Neutrophil (primary cell): ENCODE measurements around the gene ZNF598.

Experiments used
- H3K27ac ChIP-seq: fragments of 200-600 bp; sonication (generic); 2 replicates; pipeline ENCODE4 v1.5.1; 2016; ENCODE audit warnings: mild to moderate bottlenecking, moderate library complexity
- H3K27me3 ChIP-seq: fragments of 200-600 bp; sonication (generic); 2 replicates; pipeline ENCODE4 v1.6.0; 2016; ENCODE audit warnings: mild to moderate bottlenecking
- H3K36me3 ChIP-seq: fragments of 200-600 bp; sonication (generic); 2 replicates; pipeline ENCODE4 v1.5.1; 2017
- H3K4me1 ChIP-seq, 2 experiments: fragments of 200-600 bp in 1 of 2; sonication (generic) in 1 of 2; 1 replicate in 1 of 2; 2 replicates in 1 of 2; pipeline versions ENCODE4 v1.5.1 to v1.6.1; 2013 to 2016; ENCODE audit warnings: low read depth in 1 of 2, low read length in 1 of 2, mild to moderate bottlenecking in 1 of 2, moderate library complexity in 1 of 2; ENCODE audit not compliant: control insufficient read depth in 1 of 2, insufficient read depth in 1 of 2
- H3K4me3 ChIP-seq, 2 experiments: fragments of 200-600 bp in 1 of 2; sonication (generic) in 1 of 2; 1 replicate in 1 of 2; 2 replicates in 1 of 2; pipeline ENCODE4 v1.5.1; 2013 to 2016; ENCODE audit warnings: low read depth in 1 of 2, low read length in 1 of 2, mild to moderate bottlenecking in 1 of 2, moderate library complexity in 1 of 2
- H3K9me3 ChIP-seq: fragments of 200-600 bp; sonication (generic); 2 replicates; pipeline ENCODE4 v1.5.1; 2016
- TF ChIP-seq, protein P1 (sequence below): fragments of 200-600 bp; sonication (generic); IDR thresholded peaks from 2 replicates; pipeline ENCODE4 v1.5.1; 2016; ENCODE audit warnings: antibody characterized with exemption

ZNF598 gene

DNA sequence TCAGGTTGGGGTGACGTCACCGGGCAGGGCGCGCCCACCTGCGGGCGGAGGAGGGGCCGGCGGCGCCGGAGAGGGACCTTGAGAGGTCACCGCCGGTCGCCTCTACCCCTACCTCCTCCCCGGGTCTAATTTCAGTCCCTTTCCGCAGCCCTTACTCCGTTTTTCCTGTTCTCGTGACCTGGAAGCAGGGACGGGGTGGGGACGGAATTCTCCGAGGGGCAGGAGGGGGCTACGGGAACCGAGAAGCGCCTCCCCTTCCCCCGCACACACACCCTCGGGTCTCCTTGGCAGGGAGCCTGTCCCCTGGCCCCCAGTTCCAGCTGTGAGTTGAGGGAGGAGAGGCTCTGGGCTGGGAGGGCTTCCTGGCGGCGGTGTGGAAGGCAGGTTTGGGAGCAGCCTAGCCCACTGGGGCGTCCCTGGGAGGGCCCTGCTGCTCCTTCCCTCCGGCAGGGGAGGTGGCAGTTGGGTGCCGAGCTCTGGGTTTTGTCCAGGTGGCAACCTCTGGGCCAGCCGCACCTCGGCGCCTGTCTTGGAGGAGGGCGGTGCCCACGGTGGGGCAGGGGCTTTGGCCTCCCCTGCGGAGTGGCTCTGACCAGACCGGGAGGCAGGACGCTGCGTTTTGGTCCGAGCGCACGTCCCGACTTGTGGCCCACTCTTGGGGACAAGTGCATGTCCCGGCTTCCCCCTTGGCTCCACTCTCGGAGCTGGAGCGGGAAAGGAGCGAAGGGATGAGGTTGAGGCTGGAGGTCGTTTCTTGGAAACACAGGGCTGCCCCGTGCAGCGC, 19.1 kb downstream of the ZNF598 start:
- Histone ChIP-seq H3K27ac (no peak overlapping the region), H3K27me3 (peaks cover 64% of the 10 kb centered on the region), H3K36me3 (no peaks in the 10 kb centered on the region), H3K4me1 (peaks cover 19 to 28% of the 10 kb centered on the region in 2 experiments), H3K9me3 (peaks cover 5% of the 10 kb centered on the region), H3K4me3 (peak overlapping the region in 1 of 2 experiments; percentile 70)
- TF ChIP-seq, protein P1, sequence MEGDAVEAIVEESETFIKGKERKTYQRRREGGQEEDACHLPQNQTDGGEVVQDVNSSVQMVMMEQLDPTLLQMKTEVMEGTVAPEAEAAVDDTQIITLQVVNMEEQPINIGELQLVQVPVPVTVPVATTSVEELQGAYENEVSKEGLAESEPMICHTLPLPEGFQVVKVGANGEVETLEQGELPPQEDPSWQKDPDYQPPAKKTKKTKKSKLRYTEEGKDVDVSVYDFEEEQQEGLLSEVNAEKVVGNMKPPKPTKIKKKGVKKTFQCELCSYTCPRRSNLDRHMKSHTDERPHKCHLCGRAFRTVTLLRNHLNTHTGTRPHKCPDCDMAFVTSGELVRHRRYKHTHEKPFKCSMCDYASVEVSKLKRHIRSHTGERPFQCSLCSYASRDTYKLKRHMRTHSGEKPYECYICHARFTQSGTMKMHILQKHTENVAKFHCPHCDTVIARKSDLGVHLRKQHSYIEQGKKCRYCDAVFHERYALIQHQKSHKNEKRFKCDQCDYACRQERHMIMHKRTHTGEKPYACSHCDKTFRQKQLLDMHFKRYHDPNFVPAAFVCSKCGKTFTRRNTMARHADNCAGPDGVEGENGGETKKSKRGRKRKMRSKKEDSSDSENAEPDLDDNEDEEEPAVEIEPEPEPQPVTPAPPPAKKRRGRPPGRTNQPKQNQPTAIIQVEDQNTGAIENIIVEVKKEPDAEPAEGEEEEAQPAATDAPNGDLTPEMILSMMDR: no peak

DNA sequence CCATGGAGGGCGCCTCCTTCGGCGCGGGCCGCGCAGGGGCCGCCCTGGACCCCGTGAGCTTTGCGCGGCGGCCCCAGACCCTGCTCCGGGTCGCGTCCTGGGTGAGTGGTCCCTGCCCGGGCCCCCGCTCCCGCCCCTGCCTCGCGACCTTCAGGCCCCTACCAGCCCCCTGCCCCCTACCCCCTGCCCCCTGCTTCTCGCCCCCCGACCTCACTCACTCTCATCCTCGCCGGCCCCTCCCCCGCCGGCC, 19.6 kb downstream of the ZNF598 start:
- TF ChIP-seq, protein P1: no peak
- H3K9me3 ChIP-seq: peaks cover 5% of the 10 kb centered on the region
- H3K4me1 ChIP-seq: peaks cover 24 to 30% of the 10 kb centered on the region in 2 experiments
- no peak overlapping the region for H3K27ac ChIP-seq
- no peaks in the 10 kb centered on the region for H3K36me3 ChIP-seq
- H3K27me3 ChIP-seq: peaks cover 64% of the 10 kb centered on the region
- peak overlapping the region in 1 of 2 experiments; percentile 70 for H3K4me3 ChIP-seq

DNA sequence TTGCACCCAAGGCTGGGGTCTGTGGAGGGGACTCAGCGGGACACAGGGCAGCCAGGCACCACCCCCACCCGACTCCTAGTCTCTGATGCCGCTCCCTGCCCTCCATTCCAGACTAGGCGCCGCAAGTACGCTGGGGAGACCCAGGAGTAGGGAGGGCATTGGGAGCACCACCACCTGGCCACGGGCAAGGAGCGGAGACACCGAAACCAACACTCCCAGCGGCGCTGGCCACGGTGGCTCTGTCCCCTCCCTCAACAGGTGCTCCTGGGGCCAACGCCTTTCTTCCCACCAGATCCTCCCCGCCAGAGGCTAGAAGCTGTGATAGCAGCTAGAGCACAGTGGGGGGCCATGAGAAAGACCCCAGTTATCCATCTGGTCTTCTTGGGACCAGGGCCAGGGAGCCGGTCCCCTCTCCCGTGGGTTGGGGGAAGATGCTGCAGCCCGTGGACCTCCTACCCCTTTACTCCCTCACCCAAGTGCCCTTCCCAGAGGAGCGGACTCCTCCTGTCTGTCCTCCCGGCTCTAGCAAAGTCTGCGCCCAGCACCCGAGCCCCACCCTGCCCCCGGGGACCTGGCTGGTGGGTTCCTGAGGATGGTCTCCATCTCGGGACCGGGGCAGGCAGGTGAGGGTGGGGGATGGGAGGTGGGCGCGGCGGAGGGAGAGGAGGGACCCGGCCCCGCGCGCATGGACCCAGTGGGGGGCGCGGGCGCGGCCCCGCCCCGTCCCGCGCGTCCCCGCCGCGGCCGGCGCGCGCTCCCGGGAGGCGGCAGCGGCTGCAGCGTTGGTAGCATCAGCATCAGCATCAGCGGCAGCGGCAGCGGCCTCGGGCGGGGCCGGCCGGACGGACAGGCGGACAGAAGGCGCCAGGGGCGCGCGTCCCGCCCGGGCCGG, 20.2 kb downstream of the ZNF598 start, which contains the start of gene SYNGR3:
Gene SYNGR3, plus strand, starts transcription at position 762 of the 892 bp plus-strand sequence. CDS start 133 bp downstream, outside the sequence.
- Histone ChIP-seq H3K4me3 (peak within 1 kb of the TSS in 1 of 2 experiments; percentile 70), H3K9me3 (peaks cover 5% of the 10 kb centered on the region), H3K27ac (no peak within 1 kb of the TSS), H3K4me1 (peaks cover 30 to 36% of the 10 kb centered on the region in 2 experiments), H3K36me3 (no peaks in the 10 kb centered on the region), H3K27me3 (peaks cover 64% of the 10 kb centered on the region)
- TF ChIP-seq, protein P1: no peak

DNA sequence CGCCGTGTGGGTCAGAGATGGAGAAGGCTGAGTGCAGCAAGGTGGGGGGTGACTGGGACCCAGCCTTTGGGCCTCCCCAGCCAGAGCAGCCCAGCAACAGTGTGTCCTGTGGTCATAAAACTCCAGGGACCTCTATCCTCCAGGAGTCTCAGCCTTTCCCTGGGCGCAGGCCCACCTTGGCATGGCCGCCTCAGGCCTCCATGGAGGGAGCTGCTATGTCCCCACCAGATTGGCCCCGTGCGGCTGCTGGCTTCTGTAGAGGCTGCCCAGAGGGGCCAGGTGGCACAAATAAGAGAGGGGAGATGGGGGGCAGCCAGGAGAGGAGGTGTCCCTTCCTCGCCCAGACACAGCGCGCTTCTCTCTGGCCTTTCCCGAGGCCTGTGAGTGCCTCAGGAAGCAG, 22.4 kb downstream of the ZNF598 start:
- no peaks in the 10 kb centered on the region for H3K9me3 ChIP-seq
- H3K27me3 ChIP-seq: peaks cover 63% of the 10 kb centered on the region
- TF ChIP-seq, protein P1: no peak
- no peak overlapping the region for H3K4me3 ChIP-seq
- H3K36me3 ChIP-seq: no peaks in the 10 kb centered on the region
- H3K4me1 ChIP-seq: peaks cover 36 to 43% of the 10 kb centered on the region in 2 experiments
- H3K27ac ChIP-seq: no peak overlapping the region

DNA sequence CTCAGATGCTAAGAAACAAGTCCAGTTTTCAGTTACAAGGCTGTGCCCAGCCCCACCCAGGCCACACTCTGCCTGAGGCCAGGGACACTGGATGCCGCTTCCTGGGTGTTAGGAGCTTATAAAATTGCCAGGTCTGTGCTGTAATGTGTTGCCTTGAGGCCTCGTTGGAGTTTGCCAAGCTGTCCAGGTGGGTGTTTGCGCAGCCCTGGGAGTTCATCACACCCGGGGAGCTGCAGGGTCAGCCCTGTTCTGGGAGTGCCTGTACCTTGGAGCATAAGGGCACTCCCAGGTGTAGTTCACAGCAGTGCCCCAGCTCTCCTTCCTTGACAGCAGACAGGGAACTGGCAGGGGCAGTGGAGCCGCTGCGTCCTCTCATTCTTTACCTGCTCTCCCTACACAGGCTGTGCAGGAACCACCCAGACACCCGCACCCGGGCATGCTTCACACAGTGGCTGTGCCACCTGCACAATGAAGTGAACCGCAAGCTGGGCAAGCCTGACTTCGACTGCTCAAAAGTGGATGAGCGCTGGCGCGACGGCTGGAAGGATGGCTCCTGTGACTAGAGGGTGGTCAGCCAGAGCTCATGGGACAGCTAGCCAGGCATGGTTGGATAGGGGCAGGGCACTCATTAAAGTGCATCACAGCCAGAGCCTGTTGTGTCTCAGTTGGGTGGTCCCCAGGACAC, 24.0 kb downstream of the ZNF598 start:
- H3K27me3 ChIP-seq: peaks cover 63% of the 10 kb centered on the region
- peaks cover 24 to 27% of the 10 kb centered on the region in 2 experiments for H3K4me1 ChIP-seq
- TF ChIP-seq, protein P1: no peak
- no peaks in the 10 kb centered on the region for H3K9me3 ChIP-seq
- H3K36me3 ChIP-seq: no peaks in the 10 kb centered on the region
- peak overlapping the region in 1 of 2 experiments; percentile 69 for H3K4me3 ChIP-seq
- no peak overlapping the region for H3K27ac ChIP-seq
